Calu3 (cell line): ENCODE data around the gene MYO7A. TPM values are rescaled to one million over a fixed set of nuclear protein-coding genes. Genes with fewer than 3 reads are reported as not detected.

Experiments
- BruUV-seq: library from RNA; stranded (reverse); fragments of 400-500 nt; replicated peaks from 2 replicates; lab custom pipeline; 2021; lab: Mats Ljungman, UMichigan
- CTCF ChIA-PET: fragments of 300-600 bp; sonication (Branson Sonifier 250); formaldehyde crosslinking; loops from one replicate; lab custom pipeline; 2022; ENCODE audit warnings: antibody characterized with exemption; lab: Charles Lee
- DNase-seq: peaks from one replicate; pipeline ENCODE4 v3.0.0; 2022
- H3K27ac Mint-ChIP-seq: one replicate; pipeline ENCODE4 v1.8.0; 2022; ENCODE audit warnings: mixed read lengths; ENCODE audit not compliant: unreplicated experiment
- H3K27me3 Mint-ChIP-seq: one replicate; pipeline ENCODE4 v1.8.0; 2022; ENCODE audit warnings: mixed read lengths; ENCODE audit not compliant: unreplicated experiment
- H3K36me3 Mint-ChIP-seq: one replicate; pipeline ENCODE4 v1.8.0; 2022; ENCODE audit warnings: mild to moderate bottlenecking, moderate library complexity, mixed read lengths; ENCODE audit not compliant: insufficient read depth, unreplicated experiment
- H3K4me1 Mint-ChIP-seq: one replicate; pipeline ENCODE4 v1.8.0; 2022; ENCODE audit warnings: mild to moderate bottlenecking, low read depth, mixed read lengths; ENCODE audit not compliant: unreplicated experiment
- H3K4me3 Mint-ChIP-seq: one replicate; pipeline ENCODE4 v1.8.0; 2022; ENCODE audit warnings: mild to moderate bottlenecking, low read depth, moderate library complexity, mixed read lengths; ENCODE audit not compliant: unreplicated experiment
- H3K9me3 Mint-ChIP-seq: one replicate; pipeline ENCODE4 v1.8.0; 2022; ENCODE audit warnings: low read depth, mixed read lengths; ENCODE audit not compliant: unreplicated experiment
- intact Hi-C: fragments of 100-400 bp; cut with micrococcal nuclease; formaldehyde crosslinking; loops from one replicate; pipeline ENCODE4 v1.10.0; 2022; ENCODE audit not compliant: unreplicated experiment
- total RNA-seq: library from RNA; stranded (reverse); gene quantifications from 2 replicates; pipeline ENCODE4 v1.2.3, GENCODE V29; 2022
- TF ChIP-seq, protein P1 (sequence below): fragments of 200-600 bp; IDR thresholded peaks from one replicate; pipeline ENCODE4 v1.8.0; 2022; ENCODE audit warnings: antibody characterized with exemption; ENCODE audit not compliant: unreplicated experiment

MYO7A gene
- total RNA-seq, 1 experiment from 2014 or later = 3.7 TPM

DNA sequence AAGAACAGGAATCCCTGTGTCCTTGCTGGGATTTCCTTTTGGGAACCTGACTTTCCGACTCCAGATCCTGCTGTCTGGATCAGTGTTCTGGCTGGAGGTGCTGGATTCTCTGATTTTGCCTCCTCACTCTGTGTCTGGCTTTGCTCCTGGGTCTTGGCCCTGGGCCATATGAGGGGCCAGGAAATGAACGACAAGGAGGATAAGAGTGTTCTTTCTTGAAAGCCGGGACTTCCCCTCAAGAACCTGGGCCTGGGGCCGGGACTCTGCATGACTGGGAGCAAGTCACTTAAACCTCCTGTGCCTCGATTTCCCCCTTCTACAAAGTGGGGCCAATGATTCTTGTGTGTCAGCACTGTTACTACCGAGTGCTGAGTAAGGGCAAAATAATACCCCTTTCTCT, 2.9 kb upstream of the MYO7A start:
- Mint-ChIP-seq H3K36me3 (peaks cover 26% of the 10 kb centered on the region), H3K4me1 (peaks cover 8% of the 10 kb centered on the region), H3K9me3 (no peaks in the 10 kb centered on the region), H3K27me3 (no peaks in the 10 kb centered on the region), H3K4me3 (no peak overlapping the region), H3K27ac (no peak overlapping the region)
- no peak for DNase-seq
- BruUV-seq = no TSS peak
- TF ChIP-seq, protein P1, sequence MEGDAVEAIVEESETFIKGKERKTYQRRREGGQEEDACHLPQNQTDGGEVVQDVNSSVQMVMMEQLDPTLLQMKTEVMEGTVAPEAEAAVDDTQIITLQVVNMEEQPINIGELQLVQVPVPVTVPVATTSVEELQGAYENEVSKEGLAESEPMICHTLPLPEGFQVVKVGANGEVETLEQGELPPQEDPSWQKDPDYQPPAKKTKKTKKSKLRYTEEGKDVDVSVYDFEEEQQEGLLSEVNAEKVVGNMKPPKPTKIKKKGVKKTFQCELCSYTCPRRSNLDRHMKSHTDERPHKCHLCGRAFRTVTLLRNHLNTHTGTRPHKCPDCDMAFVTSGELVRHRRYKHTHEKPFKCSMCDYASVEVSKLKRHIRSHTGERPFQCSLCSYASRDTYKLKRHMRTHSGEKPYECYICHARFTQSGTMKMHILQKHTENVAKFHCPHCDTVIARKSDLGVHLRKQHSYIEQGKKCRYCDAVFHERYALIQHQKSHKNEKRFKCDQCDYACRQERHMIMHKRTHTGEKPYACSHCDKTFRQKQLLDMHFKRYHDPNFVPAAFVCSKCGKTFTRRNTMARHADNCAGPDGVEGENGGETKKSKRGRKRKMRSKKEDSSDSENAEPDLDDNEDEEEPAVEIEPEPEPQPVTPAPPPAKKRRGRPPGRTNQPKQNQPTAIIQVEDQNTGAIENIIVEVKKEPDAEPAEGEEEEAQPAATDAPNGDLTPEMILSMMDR = no peak
- CTCF ChIA-PET = no interaction called here
- intact Hi-C loops = loop anchor here (5.0 kb wide), 1 partner anchor 432 kb away; no protein-coding TSS in a partner anchor

DNA sequence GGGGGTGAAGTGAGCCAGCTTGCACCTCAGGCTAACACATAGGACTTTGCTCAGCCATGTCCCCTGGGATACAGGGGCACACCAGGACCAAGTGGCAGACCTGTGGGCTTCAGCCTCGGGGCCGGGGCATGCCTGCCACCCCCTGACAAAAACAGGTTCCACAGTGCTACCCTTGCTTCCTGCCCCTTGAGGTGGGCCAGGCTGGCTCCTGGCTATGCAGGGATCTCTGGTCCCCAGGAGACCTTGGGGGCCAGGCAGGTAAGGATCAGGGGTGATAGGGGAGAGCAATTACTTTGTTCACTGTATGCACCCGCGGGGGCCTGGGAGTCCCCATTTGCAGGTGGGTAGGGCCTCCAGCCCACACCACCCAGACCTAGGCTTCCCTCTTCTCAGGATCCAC, 2.4 kb upstream of the MYO7A start:
- no TSS peak for BruUV-seq
- H3K4me1 Mint-ChIP-seq = peaks cover 8% of the 10 kb centered on the region
- H3K9me3 Mint-ChIP-seq = no peaks in the 10 kb centered on the region

DNA sequence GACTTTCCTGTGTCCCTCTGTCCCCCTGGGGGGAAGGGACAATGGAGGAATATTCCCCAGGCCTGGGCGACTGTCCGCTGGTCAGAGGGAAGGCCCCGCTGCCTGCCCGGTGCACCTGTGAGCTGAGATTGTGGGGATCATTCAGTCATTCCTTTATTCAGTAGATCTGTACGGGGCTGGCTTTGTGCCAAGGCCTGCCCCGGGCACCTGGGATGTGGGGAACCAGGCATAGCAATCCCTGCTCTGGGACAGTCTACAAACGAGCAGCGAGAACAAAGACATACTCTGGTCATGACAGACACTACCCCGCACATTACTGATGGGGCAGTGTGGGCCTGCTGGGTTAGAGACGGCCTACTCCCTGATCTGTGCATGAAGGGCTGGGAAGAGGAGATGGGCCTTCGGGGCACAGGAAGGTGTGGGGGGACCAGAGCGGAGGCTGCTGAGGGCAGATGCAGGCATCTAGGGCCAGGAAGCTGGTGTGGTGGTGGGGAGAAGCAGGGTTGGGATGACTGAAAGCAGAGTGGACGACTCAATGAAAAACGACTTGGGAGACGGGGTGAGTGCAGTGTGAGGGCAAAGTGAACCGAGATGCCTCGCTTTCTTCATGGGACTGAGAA, 1.8 kb upstream of the MYO7A start:
- DNase-seq = no peak
- Mint-ChIP-seq H3K27ac (peak overlapping the region; percentile 4), H3K4me1 (peaks cover 8% of the 10 kb centered on the region), H3K9me3 (no peaks in the 10 kb centered on the region), H3K4me3 (peak overlapping the region; percentile 62), H3K36me3 (peaks cover 26% of the 10 kb centered on the region), H3K27me3 (no peaks in the 10 kb centered on the region)
- no TSS peak for BruUV-seq
- intact Hi-C loops = loop anchor here (5.0 kb wide), 1 partner anchor 431 kb away; no protein-coding TSS in a partner anchor
- CTCF ChIA-PET = interaction anchor here (0.6 to 1.3 kb wide), 5 partner anchors 35 to 1290 kb away, joined by 3 to 7 read pairs (median 4); no protein-coding TSS in a partner anchor
- TF ChIP-seq, protein P1 = no peak

More for the DNA sequence above, 2.4 kb upstream of the MYO7A start:
- peak overlapping the region; percentile 62 for H3K4me3 Mint-ChIP-seq
- CTCF ChIA-PET = no interaction called here
- no peak for DNase-seq
- intact Hi-C loops = loop anchor here (5.0 kb wide), 1 partner anchor 432 kb away; no protein-coding TSS in a partner anchor
- no peaks in the 10 kb centered on the region for H3K27me3 Mint-ChIP-seq
- H3K27ac Mint-ChIP-seq = no peak overlapping the region
- H3K36me3 Mint-ChIP-seq = peaks cover 26% of the 10 kb centered on the region
- TF ChIP-seq, protein P1 = no peak

DNA sequence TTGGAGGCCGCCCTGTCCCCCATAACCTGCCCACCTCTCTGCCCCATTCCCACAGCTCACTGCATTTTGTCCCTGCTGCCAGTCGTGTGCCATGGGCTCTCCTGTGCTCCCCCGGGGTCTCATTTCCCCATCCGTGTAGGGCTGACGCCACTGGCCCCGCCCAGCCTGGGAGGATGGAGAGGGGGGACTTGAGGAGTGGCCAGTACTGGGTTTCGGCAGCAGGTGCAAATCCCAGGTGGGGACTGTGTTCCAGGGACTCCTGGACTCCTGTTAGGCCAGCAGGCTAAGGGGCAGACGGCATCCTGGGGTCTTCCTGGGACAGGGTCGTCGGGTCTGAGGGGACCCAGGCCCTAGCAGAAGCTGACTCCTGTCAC, 1.2 kb upstream of the MYO7A start:
- H3K27me3 Mint-ChIP-seq = no peaks in the 10 kb centered on the region
- TF ChIP-seq, protein P1 = no peak
- peaks cover 23% of the 10 kb centered on the region for H3K36me3 Mint-ChIP-seq
- H3K4me3 Mint-ChIP-seq = peak overlapping the region; percentile 62
- H3K9me3 Mint-ChIP-seq = no peaks in the 10 kb centered on the region
- H3K4me1 Mint-ChIP-seq = peaks cover 8% of the 10 kb centered on the region
- BruUV-seq = no TSS peak
- H3K27ac Mint-ChIP-seq = no peak overlapping the region
- intact Hi-C loops = loop anchor here (1.0 to 5.0 kb wide), 2 partner anchors 61 to 430 kb away; no protein-coding TSS in a partner anchor
- CTCF ChIA-PET = interaction anchor here (0.6 to 1.3 kb wide), 12 partner anchors 16 to 1289 kb away, joined by 3 to 13 read pairs (median 4); no protein-coding TSS in a partner anchor
- DNase-seq = no peak
